Endodermal cell (in vitro differentiated cells): Measurements from ENCODE around the gene SH3BGRL2. TPM values are rescaled to one million over a fixed set of nuclear protein-coding genes. Genes with fewer than 3 reads are reported as not detected.

Source experiments
- DNase-seq: peaks from one replicate; pipeline ENCODE4 v3.0.0-alpha.2; 2017
- H3K27ac ChIP-seq: 2 replicates; pipeline ENCODE4 v1.5.1; 2013; ENCODE audit warnings: mild to moderate bottlenecking, low read depth, low read length, moderate library complexity
- H3K27me3 ChIP-seq: 2 replicates; pipeline ENCODE4 v1.6.1; 2013; ENCODE audit warnings: mild to moderate bottlenecking, low read length, moderate library complexity; ENCODE audit not compliant: insufficient read depth, control insufficient read depth, poor library complexity, severe bottlenecking
- H3K36me3 ChIP-seq: 2 replicates; pipeline ENCODE4 v1.7.0; 2013; ENCODE audit warnings: mild to moderate bottlenecking, low read length, moderate library complexity; ENCODE audit not compliant: control insufficient read depth, insufficient read depth
- H3K4me1 ChIP-seq: one replicate; pipeline ENCODE4 v1.7.0; 2013; ENCODE audit warnings: low read length; ENCODE audit not compliant: control insufficient read depth, insufficient read depth
- H3K4me3 ChIP-seq: 2 replicates; pipeline ENCODE4 v1.5.1; 2013; ENCODE audit warnings: mild to moderate bottlenecking, low read length, moderate library complexity
- H3K9ac ChIP-seq: 2 replicates; pipeline ENCODE4 v1.6.1; 2013; ENCODE audit warnings: mild to moderate bottlenecking, low read length, moderate library complexity; ENCODE audit not compliant: poor library complexity, severe bottlenecking; ENCODE audit errors: extremely low read depth
- H3K9me3 ChIP-seq: 2 replicates; pipeline ENCODE4 v1.6.1; 2013; ENCODE audit warnings: mild to moderate bottlenecking, low read length, moderate library complexity; ENCODE audit not compliant: control insufficient read depth
- H3K27ac Mint-ChIP-seq: 2 replicates; pipeline ENCODE4 v1.8.0; 2020; ENCODE audit warnings: mixed read lengths
- H3K27me3 Mint-ChIP-seq: 2 replicates; pipeline ENCODE4 v1.8.0; 2021; ENCODE audit warnings: mild to moderate bottlenecking, mixed read lengths; ENCODE audit not compliant: insufficient read depth
- H3K36me3 Mint-ChIP-seq: 2 replicates; pipeline ENCODE4 v1.8.0; 2020; ENCODE audit warnings: low read depth, mixed read lengths
- H3K4me1 Mint-ChIP-seq: 2 replicates; pipeline ENCODE4 v1.8.0; 2020; ENCODE audit warnings: mixed read lengths
- H3K4me3 Mint-ChIP-seq: 2 replicates; pipeline ENCODE4 v1.8.0; 2020; ENCODE audit warnings: mild to moderate bottlenecking, moderate library complexity, mixed read lengths
- H3K9me3 Mint-ChIP-seq: 2 replicates; pipeline ENCODE4 v1.8.0; 2020; ENCODE audit warnings: mild to moderate bottlenecking, mixed read lengths
- CTCF ChIP-seq: fragments of 200-600 bp; sonication (generic); conservative IDR thresholded peaks from 2 replicates; pipeline ENCODE4 v1.5.0; 2021; ENCODE audit warnings: antibody characterized with exemption, mild to moderate bottlenecking
- WGBS, 2 experiments: methylation state at CpG; one replicate each; pipeline versions ENCODE4 v1.1.5 to v1.1.7; 2013; ENCODE audit warnings: missing lambda C conversion rate in 2 of 2, mixed read lengths in 1 of 2; ENCODE audit not compliant: insufficient coverage in 1 of 2, insufficient read length in 1 of 2; 5-methylcytosine and 5-hydroxymethylcytosine counted together
- total RNA-seq, 2 donors: library from RNA; stranded (reverse); fragmentation: NEBNext Ultra II Directional in 1 of 2; extraction: Animal tissue kit (Norgen Biotek cat#: 25700) in 1 of 2; gene quantifications; 2 replicates in 1 of 2; 3 replicates in 1 of 2; pipeline ENCODE4 v1.2.1, GENCODE V29; 2021

The SH3BGRL2 gene
- total RNA-seq, 2 donors from 2014 or later = 24.3 to 40.1 TPM

- Mint-ChIP-seq H3K4me3 (no peak overlapping the region), H3K27me3 (no peaks in the 10 kb centered on the region), H3K36me3 (no peaks in the 10 kb centered on the region), H3K9me3 (peaks cover 4% of the 10 kb centered on the region), H3K4me1 (no peaks in the 10 kb centered on the region), H3K27ac (no peak overlapping the region)
- no peak overlapping the region for H3K27ac ChIP-seq
- no peaks in the 10 kb centered on the region for H3K9me3 ChIP-seq
- H3K27me3 ChIP-seq = no peaks in the 10 kb centered on the region
- TF ChIP-seq CTCF = no peak
- no peak overlapping the region for H3K4me3 ChIP-seq
- peaks cover 4% of the 10 kb centered on the region for H3K36me3 ChIP-seq
- WGBS, 2 experiments = 83 to 86% methylated on average over 7 of the region's 7 CpGs
- H3K4me1 ChIP-seq = no peaks in the 10 kb centered on the region
- DNase-seq = no peak
- H3K9ac ChIP-seq = no peak overlapping the region
Observed at GRCh38 chr6:79589701-79590100, 41.4 kb upstream of the SH3BGRL2 start.

GRCh38 chr6:79597155-79597554 is 34.0 kb upstream of the SH3BGRL2 start:
- no peak overlapping the region for H3K4me3 ChIP-seq
- no peaks in the 10 kb centered on the region for H3K36me3 ChIP-seq
- DNase-seq = no peak
- no peak overlapping the region for H3K27ac Mint-ChIP-seq
- H3K9me3 Mint-ChIP-seq = no peaks in the 10 kb centered on the region
- H3K27me3 ChIP-seq = no peaks in the 10 kb centered on the region
- H3K36me3 Mint-ChIP-seq = peaks cover 3% of the 10 kb centered on the region
- H3K27ac ChIP-seq = no peak overlapping the region
- H3K27me3 Mint-ChIP-seq = no peaks in the 10 kb centered on the region
- no peak for TF ChIP-seq CTCF
- 94 to 98% methylated on average over 2 of the region's 2 CpGs for WGBS, 2 experiments
- peaks cover 13% of the 10 kb centered on the region for H3K4me1 Mint-ChIP-seq
- peaks cover 2% of the 10 kb centered on the region for H3K4me1 ChIP-seq
- H3K9me3 ChIP-seq = no peaks in the 10 kb centered on the region
- no peak overlapping the region for H3K4me3 Mint-ChIP-seq
- no peak overlapping the region for H3K9ac ChIP-seq

- no peak overlapping the region for H3K9ac ChIP-seq
- 100% methylated on average over 2 of the region's 4 CpGs; no CpG with 5 or more reads in 1 of the 2 experiments for WGBS, 2 experiments
- Mint-ChIP-seq H3K4me1 (peaks cover 13% of the 10 kb centered on the region), H3K27ac (no peak overlapping the region), H3K27me3 (no peaks in the 10 kb centered on the region), H3K9me3 (no peaks in the 10 kb centered on the region), H3K4me3 (no peak overlapping the region), H3K36me3 (peaks cover 3% of the 10 kb centered on the region)
- no peak overlapping the region for H3K27ac ChIP-seq
- DNase-seq = no peak
- no peak for TF ChIP-seq CTCF
- H3K27me3 ChIP-seq = no peaks in the 10 kb centered on the region
- no peaks in the 10 kb centered on the region for H3K36me3 ChIP-seq
- H3K4me1 ChIP-seq = peaks cover 2% of the 10 kb centered on the region
- H3K9me3 ChIP-seq = no peaks in the 10 kb centered on the region
- H3K4me3 ChIP-seq = no peak overlapping the region
Observed at GRCh38 chr6:79598012-79598411, 33.1 kb upstream of the SH3BGRL2 start.
